Amniotic epithelial cell (primary cell): ENCODE data around the gene TUBGCP5.

Source experiments
- DNase-seq: peaks from one replicate; pipeline ENCODE4 v3.0.0-alpha.2; 2010; ENCODE audit warnings: low read depth

Gene TUBGCP5

DNA sequence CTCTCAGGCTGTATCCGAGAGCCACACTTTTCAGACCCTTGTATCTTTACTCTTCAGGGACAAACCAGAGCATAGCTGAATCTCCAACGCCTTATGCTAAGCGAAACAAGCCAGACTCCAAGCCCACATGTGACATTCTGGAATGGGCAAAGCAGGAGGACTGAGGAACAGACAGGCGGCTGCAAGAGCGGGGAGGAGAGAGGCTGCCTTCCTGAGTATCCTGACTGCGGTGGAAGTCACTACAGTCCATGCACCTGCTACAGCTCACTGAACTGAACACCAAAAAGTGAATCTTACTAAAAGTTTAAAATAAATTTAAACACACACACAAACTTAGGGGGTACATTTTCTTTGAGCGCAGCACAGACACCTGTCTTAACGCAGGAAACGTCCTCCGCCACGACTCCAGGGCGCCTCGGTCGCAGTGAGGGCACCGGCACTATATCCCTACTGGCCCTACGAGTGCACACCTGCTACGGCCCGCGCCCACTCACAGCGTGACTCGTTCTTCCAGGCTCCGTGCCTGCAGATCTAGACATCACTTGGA is 60.6 kb downstream of the TUBGCP5 start:
- no peak for DNase-seq

- no peak for DNase-seq
Measured at GRCh38 chr15:22974745-22975144, 64.6 kb downstream of the TUBGCP5 start.

DNA sequence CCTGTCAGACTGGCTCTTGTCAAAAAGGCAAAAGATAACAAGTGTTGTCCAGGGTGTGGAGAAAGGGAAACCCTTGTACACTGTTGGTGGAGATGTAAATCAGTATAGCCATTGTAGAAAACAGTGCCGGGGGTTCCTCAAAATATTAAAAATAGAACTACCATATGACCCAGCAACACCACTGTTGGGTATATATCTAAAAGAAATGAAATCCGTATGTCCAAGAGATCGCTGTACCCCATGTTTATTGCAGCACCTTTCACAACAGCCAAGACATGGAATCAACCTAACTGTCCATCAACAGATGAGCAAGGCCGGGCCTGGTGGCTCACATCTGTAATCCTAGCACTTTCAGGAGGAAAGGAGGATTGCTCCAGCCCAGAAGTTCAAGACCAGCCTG is 65.4 kb downstream of the TUBGCP5 start:
- DNase-seq, result no peak

- no peak for DNase-seq
Measured at GRCh38 chr15:22973286-22973685, 66.1 kb downstream of the TUBGCP5 start.

DNA sequence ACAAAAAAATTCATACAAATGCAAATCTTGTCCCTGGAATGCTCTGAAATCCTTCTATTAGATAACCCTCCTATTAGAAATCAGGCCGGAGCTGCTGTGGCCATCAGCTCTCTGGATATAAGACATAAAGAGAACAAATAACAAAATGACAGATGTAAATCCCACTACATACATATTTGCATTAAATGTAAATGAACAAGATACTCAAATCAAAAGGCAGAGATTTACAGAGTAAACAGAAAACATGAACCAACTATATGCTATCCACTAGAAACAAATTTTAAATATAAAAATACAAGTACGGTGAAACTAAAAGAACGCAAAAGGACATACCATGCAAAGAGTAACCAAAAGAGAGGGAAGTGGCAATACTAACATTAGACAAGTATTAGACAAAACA is 69.9 kb downstream of the TUBGCP5 start:
- no peak for DNase-seq

DNA sequence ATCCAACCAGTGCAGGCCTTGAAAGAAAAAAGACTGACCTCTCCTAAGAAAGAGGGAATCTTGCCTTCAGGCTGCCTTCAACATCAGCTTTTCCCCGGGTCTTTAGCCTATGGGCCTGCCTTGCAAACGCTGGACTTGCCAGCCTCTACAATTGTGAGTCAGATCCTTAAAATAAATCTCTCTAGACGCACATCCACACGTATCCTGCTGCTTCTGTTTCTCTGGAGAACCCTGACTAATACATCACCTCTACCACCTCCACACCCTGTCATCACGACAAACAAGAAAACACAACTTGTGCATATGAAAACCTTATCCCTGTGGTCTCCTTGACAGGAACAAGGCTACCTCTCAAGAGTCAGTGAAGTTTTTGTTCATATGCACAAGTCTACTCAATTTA is 71.0 kb downstream of the TUBGCP5 start:
- peak; percentile 92 for DNase-seq

DNA sequence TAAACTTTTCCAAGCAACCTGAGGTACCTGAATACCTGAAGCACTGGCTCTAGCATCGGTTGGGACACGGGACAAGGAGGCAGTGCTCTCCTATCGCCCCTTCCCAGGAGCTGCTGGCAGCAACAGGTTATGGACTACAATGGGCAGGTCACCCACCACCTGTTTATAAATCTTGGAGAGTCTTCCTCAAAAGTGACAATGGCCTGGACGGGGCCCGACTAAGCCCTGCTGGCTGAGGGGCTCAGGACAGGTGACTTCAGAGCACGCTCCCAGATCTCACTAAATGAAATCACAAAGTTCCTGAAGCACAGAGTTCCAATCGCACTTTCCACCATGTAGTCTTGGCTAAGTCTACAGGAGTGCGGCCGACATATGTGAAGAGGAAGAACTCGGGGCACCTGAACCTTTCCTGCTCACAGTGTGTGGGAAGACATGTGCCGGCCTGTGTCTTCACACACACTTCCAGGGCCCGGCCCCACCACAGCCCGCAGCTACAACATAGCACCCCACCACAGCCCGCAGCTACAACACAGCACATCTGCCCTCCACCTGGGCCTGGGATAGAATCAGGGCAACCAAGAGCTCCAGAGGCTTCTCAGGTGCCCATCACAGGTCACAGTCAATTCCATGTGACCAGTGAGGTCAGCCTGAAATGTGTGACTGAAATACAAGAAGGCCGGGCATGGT is 72.1 kb downstream of the TUBGCP5 start:
- DNase-seq, result no peak

DNA sequence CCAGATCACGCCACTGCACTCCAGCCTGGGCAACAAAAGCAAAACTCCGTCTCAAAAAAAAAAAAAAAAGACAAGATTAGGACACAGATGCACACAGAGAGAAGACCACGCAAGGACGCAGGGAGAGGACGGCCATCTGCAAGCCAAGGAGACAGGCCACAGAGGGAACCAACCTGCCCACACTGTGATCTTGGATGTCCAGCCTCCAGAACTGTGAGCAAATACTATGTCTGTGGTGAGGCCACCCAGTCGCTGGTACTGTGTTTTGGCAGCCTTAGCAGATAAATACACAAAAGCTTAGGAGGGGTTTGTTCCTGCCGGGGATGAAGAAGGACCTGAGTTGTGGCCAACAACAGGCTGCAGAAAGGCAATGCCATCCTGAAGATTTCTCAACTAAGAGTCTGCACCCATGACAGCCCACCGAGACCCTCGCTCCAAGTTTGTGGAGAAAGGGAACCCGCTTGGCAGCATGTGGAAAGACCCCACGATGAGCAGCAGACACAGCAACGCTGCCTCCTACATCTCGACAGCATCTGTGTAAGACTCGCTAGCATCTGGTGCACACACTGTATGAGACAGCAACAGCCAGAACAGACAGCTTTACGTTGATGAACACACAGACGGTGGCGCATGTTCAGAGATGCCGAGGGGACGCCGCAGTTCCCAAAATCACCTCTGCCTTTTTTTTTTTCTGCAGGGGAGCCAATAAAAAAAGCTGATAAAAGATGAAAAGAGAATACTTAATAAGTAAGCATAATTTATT is 72.9 kb downstream of the TUBGCP5 start:
- no peak for DNase-seq

GRCh38 chr15:22963641-22964040 is 75.7 kb downstream of the TUBGCP5 start:
- no peak for DNase-seq

- no peak for DNase-seq
Measured at GRCh38 chr15:22962611-22963010, 76.8 kb downstream of the TUBGCP5 start.

GRCh38 chr15:22961762-22962161 is 77.6 kb downstream of the TUBGCP5 start:
- DNase-seq, result no peak

GRCh38 chr15:22960556-22960955 is 78.8 kb downstream of the TUBGCP5 start:
- DNase-seq, result no peak

- no peak for DNase-seq
Measured at GRCh38 chr15:22960126-22960525, 79.2 kb downstream of the TUBGCP5 start.

- no peak for DNase-seq
Measured at GRCh38 chr15:22959321-22960101, 79.9 kb downstream of the TUBGCP5 start.

- DNase-seq, result no peak
Measured at GRCh38 chr15:22958487-22959280, 80.7 kb downstream of the TUBGCP5 start.

GRCh38 chr15:22956978-22957260 is 82.5 kb downstream of the TUBGCP5 start:
- no peak for DNase-seq

- DNase-seq, result peak; percentile 18
Measured at GRCh38 chr15:22956257-22956977, 83.0 kb downstream of the TUBGCP5 start.

GRCh38 chr15:22955544-22956119 is 83.7 kb downstream of the TUBGCP5 start:
- no peak for DNase-seq

GRCh38 chr15:22954798-22955543 is 84.4 kb downstream of the TUBGCP5 start:
- DNase-seq, result no peak

DNA sequence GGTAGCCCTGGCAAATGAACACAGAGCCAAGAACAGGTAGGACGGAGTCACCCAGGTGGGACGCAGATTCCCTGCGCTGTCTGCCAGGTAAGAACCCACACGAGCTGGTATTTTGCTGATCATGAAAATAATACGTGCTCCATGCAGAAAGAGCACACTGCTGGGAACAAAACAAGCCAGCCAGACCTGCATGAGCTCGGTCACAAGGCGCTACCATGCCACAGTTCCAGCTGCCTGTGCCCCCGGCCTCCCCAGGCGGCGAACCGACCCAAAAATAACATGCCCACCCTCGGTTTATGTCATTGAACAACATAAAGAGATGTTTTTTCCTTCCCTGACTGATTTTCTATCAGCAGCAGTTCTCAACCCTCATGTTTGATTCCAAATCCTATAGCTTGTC is 85.0 kb downstream of the TUBGCP5 start:
- no peak for DNase-seq
